Hepatocyte (in vitro differentiated cells): Measurements from ENCODE around the gene ANKRD39. TPM values are rescaled to one million over a fixed set of nuclear protein-coding genes. Genes with fewer than 3 reads are reported as not detected.

Experiments
- DNase-seq: peaks from one replicate; pipeline ENCODE4 v3.0.0-alpha.2; 2016; ENCODE audit warnings: low spot score
- H2AFZ ChIP-seq: fragments of 200-600 bp; sonication (generic); 2 replicates; pipeline ENCODE4 v1.6.0; 2016; ENCODE audit warnings: antibody characterized with exemption, mild to moderate bottlenecking
- H3K27ac ChIP-seq: fragments of 200-600 bp; sonication (generic); 2 replicates; pipeline ENCODE4 v1.5.1; 2016; ENCODE audit warnings: mild to moderate bottlenecking
- H3K27me3 ChIP-seq: fragments of 200-600 bp; sonication (generic); 2 replicates; pipeline ENCODE4 v1.6.1; 2016
- H3K36me3 ChIP-seq: fragments of 200-600 bp; sonication (generic); replicated peaks from 2 replicates; pipeline ENCODE4 v1.5.1; 2016; ENCODE audit warnings: low read depth; ENCODE audit not compliant: insufficient read depth
- H3K4me1 ChIP-seq: fragments of 200-600 bp; sonication (generic); 2 replicates; pipeline ENCODE4 v1.5.1; 2016; ENCODE audit warnings: mild to moderate bottlenecking, moderate library complexity; ENCODE audit not compliant: insufficient read depth
- H3K4me2 ChIP-seq: fragments of 200-600 bp; sonication (generic); 2 replicates; pipeline ENCODE4 v1.6.0; 2016
- H3K4me3 ChIP-seq: fragments of 200-600 bp; sonication (generic); 2 replicates; pipeline ENCODE4 v1.5.1; 2016; ENCODE audit warnings: mild to moderate bottlenecking
- H3K79me2 ChIP-seq: fragments of 200-600 bp; sonication (generic); 2 replicates; pipeline ENCODE4 v1.6.0; 2017; ENCODE audit warnings: mild to moderate bottlenecking
- H3K9me2 ChIP-seq: fragments of 200-600 bp; sonication (generic); replicated peaks from 2 replicates; pipeline ENCODE4 v1.6.0; 2017; ENCODE audit warnings: mild to moderate bottlenecking; ENCODE audit not compliant: insufficient read depth
- H3K9me3 ChIP-seq: fragments of 200-600 bp; sonication (generic); 2 replicates; pipeline ENCODE4 v1.5.1; 2016; ENCODE audit warnings: low read depth, mild to moderate bottlenecking
- H4K20me1 ChIP-seq: fragments of 200-600 bp; sonication (generic); 2 replicates; pipeline ENCODE4 v1.6.0; 2016; ENCODE audit warnings: mild to moderate bottlenecking; ENCODE audit not compliant: insufficient read depth, poor library complexity, severe bottlenecking
- CTCF ChIP-seq: fragments of 200-600 bp; sonication (generic); IDR thresholded peaks from 2 replicates; pipeline ENCODE4 v1.5.1; 2016; ENCODE audit warnings: antibody characterized with exemption, mild to moderate bottlenecking; ENCODE audit not compliant: poor library complexity
- EZH2 ChIP-seq: fragments of 200-600 bp; sonication (generic); IDR thresholded peaks from 2 replicates; pipeline ENCODE4 v1.6.1; 2016; ENCODE audit warnings: antibody characterized with exemption, mild to moderate bottlenecking, borderline replicate concordance
- EZH2phosphoT487 ChIP-seq: fragments of 200-600 bp; sonication (generic); IDR thresholded peaks from one replicate; pipeline ENCODE4 v1.6.1; 2018; ENCODE audit warnings: antibody characterized with exemption, mild to moderate bottlenecking, low read depth, moderate library complexity; ENCODE audit not compliant: unreplicated experiment, severe bottlenecking
- WGBS: methylation state at CpG from one replicate; pipeline ENCODE4 v1.1.6; 2016; ENCODE audit warnings: low lambda C conversion rate; ENCODE audit errors: missing lambda C conversion rate; 5-methylcytosine and 5-hydroxymethylcytosine counted together
- polyA plus RNA-seq: library from polyadenylated mRNA; unstranded; fragments of >200 nt; fragmentation: Nextera tagmentation; extraction: Ambion mirVana; gene quantifications from 2 replicates; pipeline ENCODE4 v1.2.1, GENCODE V29; 2016
- total RNA-seq: library from RNA; depleted of rRNA; stranded (reverse); fragments of >200 nt; gene quantifications from 2 replicates; pipeline ENCODE4 v1.2.3, GENCODE V29; 2014

Gene ANKRD39
- total and polyA plus RNA-seq, 2 experiments from 2014 or later: 13.6 to 25.6 TPM

GRCh38 chr2:96842600-96842999, 15.2 kb downstream of the ANKRD39 start:
- Histone ChIP-seq H3K4me3 (no peak overlapping the region), H4K20me1 (no peaks in the 10 kb centered on the region), H3K9me2 (no peaks in the 10 kb centered on the region), H3K4me1 (no peaks in the 10 kb centered on the region), H3K9me3 (no peaks in the 10 kb centered on the region), H3K27ac (no peak overlapping the region), H3K79me2 (no peaks in the 10 kb centered on the region), H3K27me3 (no peaks in the 10 kb centered on the region), H2AFZ (no peak overlapping the region), H3K36me3 (no peaks in the 10 kb centered on the region), H3K4me2 (no peak overlapping the region)
- TF ChIP-seq EZH2phosphoT487: no peak
- no peak for TF ChIP-seq EZH2
- no peak for TF ChIP-seq CTCF
- DNase-seq: no peak
- 91% methylated on average over 7 of the region's 7 CpGs for WGBS

- no peaks in the 10 kb centered on the region for H3K9me2 ChIP-seq
- no peak for TF ChIP-seq CTCF
- TF ChIP-seq EZH2: no peak
- TF ChIP-seq EZH2phosphoT487: no peak
- no peak for DNase-seq
- H3K27me3 ChIP-seq: no peaks in the 10 kb centered on the region
- H3K79me2 ChIP-seq: no peaks in the 10 kb centered on the region
- H4K20me1 ChIP-seq: no peaks in the 10 kb centered on the region
- H3K36me3 ChIP-seq: no peaks in the 10 kb centered on the region
- no peaks in the 10 kb centered on the region for H3K9me3 ChIP-seq
- H3K27ac ChIP-seq: no peak overlapping the region
- WGBS: 91% methylated on average over 12 of the region's 16 CpGs
- no peak overlapping the region for H3K4me2 ChIP-seq
- no peaks in the 10 kb centered on the region for H3K4me1 ChIP-seq
- no peak overlapping the region for H3K4me3 ChIP-seq
- H2AFZ ChIP-seq: no peak overlapping the region
Observed at GRCh38 chr2:96841701-96842495, 15.9 kb downstream of the ANKRD39 start.

GRCh38 chr2:96839875-96840850, 17.7 kb downstream of the ANKRD39 start:
- H3K27ac ChIP-seq: no peak overlapping the region
- no peaks in the 10 kb centered on the region for H4K20me1 ChIP-seq
- H3K9me2 ChIP-seq: no peaks in the 10 kb centered on the region
- no peak for DNase-seq
- H3K36me3 ChIP-seq: no peaks in the 10 kb centered on the region
- no peak overlapping the region for H3K4me2 ChIP-seq
- no peaks in the 10 kb centered on the region for H3K9me3 ChIP-seq
- H3K27me3 ChIP-seq: no peaks in the 10 kb centered on the region
- H3K79me2 ChIP-seq: no peaks in the 10 kb centered on the region
- WGBS: 95% methylated on average over 34 of the region's 37 CpGs
- no peak overlapping the region for H3K4me3 ChIP-seq
- H2AFZ ChIP-seq: no peak overlapping the region
- H3K4me1 ChIP-seq: no peaks in the 10 kb centered on the region
- TF ChIP-seq EZH2 (no peak), CTCF (no peak), EZH2phosphoT487 (no peak)
